NCI-H1417 (cell line): ENCODE measurements around the gene TAGLN2.
"Not testable (repeated sequence)": the region's sequence is repeated elsewhere in the genome, so short reads cannot be mapped to it uniquely, and the experiment has no call there.

Source experiments
- DNase-seq, 3 experiments: peaks; one replicate each; lab custom pipeline; 2025; lab: John Stamatoyannopoulos, UW

The TAGLN2 gene

GRCh38 chr1:159921700-159922504 lies 3.4 kb downstream of the TAGLN2 start:
- DNase-seq: no peak

- DNase-seq: no peak
These were observed 4.1 kb downstream of the TAGLN2 start for GRCh38 chr1:159921251-159921650.

GRCh38 chr1:159920651-159921050 lies 4.7 kb downstream of the TAGLN2 start:
- DNase-seq: no peak

- no peak for DNase-seq
These were observed 5.1 kb downstream of the TAGLN2 start for GRCh38 chr1:159920202-159920601.

GRCh38 chr1:159919236-159919865 lies 6.0 kb downstream of the TAGLN2 start:
- DNase-seq: no peak

- DNase-seq: peak in 1 of 3 experiments; percentile 17
These were observed 6.7 kb downstream of the TAGLN2 start for GRCh38 chr1:159918352-159919200.

GRCh38 chr1:159917533-159918351 lies 7.6 kb downstream of the TAGLN2 start:
- DNase-seq: no peak

- peak in 2 of 3 experiments; percentile 22 to 61 for DNase-seq
These were observed 8.9 kb downstream of the TAGLN2 start for GRCh38 chr1:159916242-159917051.

- no peak for DNase-seq
These were observed 9.6 kb downstream of the TAGLN2 start for GRCh38 chr1:159915571-159916241.

GRCh38 chr1:159914252-159915018 lies 10.9 kb downstream of the TAGLN2 start:
- peak in 1 of 3 experiments; percentile 19 for DNase-seq

GRCh38 chr1:159913451-159914192 lies 11.7 kb downstream of the TAGLN2 start:
- peak in 1 of 3 experiments; percentile 19 for DNase-seq

- no peak for DNase-seq
These were observed 13.8 kb downstream of the TAGLN2 start for GRCh38 chr1:159911326-159912070.

- no peak for DNase-seq
These were observed 17.0 kb downstream of the TAGLN2 start for GRCh38 chr1:159908031-159908940.

- DNase-seq: no peak
These were observed 18.3 kb downstream of the TAGLN2 start for GRCh38 chr1:159906960-159907359.

GRCh38 chr1:159904036-159904435 lies 21.3 kb downstream of the TAGLN2 start:
- DNase-seq: not testable (repeated sequence)

GRCh38 chr1:159902541-159902940 lies 22.8 kb downstream of the TAGLN2 start:
- no peak for DNase-seq
